K562 (cell line): ENCODE measurements around the gene WFIKKN2. TPM values are rescaled to one million over a fixed set of nuclear protein-coding genes. Genes with fewer than 3 reads are reported as not detected.

ENCODE experiments used
- ATAC-seq: fragments of 200-7000 bp; cut with Tn5 transposase; 3 replicates; pipeline ENCODE4 v1.9.1; 2020; ENCODE audit warnings: moderate library complexity
- BruUV-seq: library from RNA; stranded (reverse); fragments of 400-500 nt; replicated peaks from 2 replicates; lab custom pipeline; 2021; lab: Mats Ljungman, UMichigan
- CTCF ChIA-PET: fragments of 300-600 bp; formaldehyde crosslinking; extraction: SDS; loops from one replicate; lab custom pipeline; 2021; ENCODE audit warnings: low intra/inter-chr PET ratio; lab: Yijun Ruan, JAX
- POLR2A ChIA-PET: fragments of 300-600, 350-650 bp; sonication (Branson Sonifier 250); formaldehyde crosslinking; extraction: SDS; loops from one replicate; lab custom pipeline; 2021; ENCODE audit warnings: antibody characterized with exemption, inconsistent platforms; lab: Yijun Ruan, JAX
- DNase-seq, 4 experiments: peaks; one replicate each; pipeline versions ENCODE4 v3.0.0 to v3.0.0-alpha.2; 2011 to 2018; ENCODE audit warnings: low spot score in 3 of 4, mixed read lengths in 3 of 4; ENCODE audit errors: extremely low read depth in 1 of 4
- FAIRE-seq: peaks from 2 replicates; lab custom pipeline; 2011; peaks lifted over from hg19 to GRCh38; lab: Jason Lieb, UNC
- H2AFZ ChIP-seq: 2 replicates; pipeline ENCODE4 v1.6.0; 2011; ENCODE audit warnings: low read depth, low read length, control low read depth, inconsistent platforms
- H3K27ac ChIP-seq: fragments of 200-600 bp; 3 replicates; pipeline ENCODE4 v1.8.0; 2011; ENCODE audit warnings: low read depth, mild to moderate bottlenecking, control low read depth, inconsistent platforms, low read length, moderate library complexity, mixed read lengths; ENCODE audit errors: extremely low read depth
- H3K27me3 ChIP-seq, 2 experiments: fragments of 300-600 bp in 1 of 2; 2 replicates in 1 of 2; 3 replicates in 1 of 2; pipeline versions ENCODE4 v1.6.0 to v1.8.0; 2011; ENCODE audit warnings: inconsistent platforms in 2 of 2, low read length in 2 of 2, mild to moderate bottlenecking in 1 of 2, mixed read lengths in 1 of 2, moderate library complexity in 1 of 2; ENCODE audit not compliant: control insufficient read depth in 2 of 2, insufficient read depth in 2 of 2
- H3K36me3 ChIP-seq: fragments of 300-600 bp; 3 replicates; pipeline ENCODE4 v1.8.0; 2011; ENCODE audit warnings: mild to moderate bottlenecking, low read length, inconsistent platforms; ENCODE audit not compliant: control insufficient read depth, insufficient read depth
- H3K4me1 ChIP-seq, 2 experiments: fragments of 200-600 bp in 1 of 2; replicated peaks in 1 of 2; 2 replicates in 1 of 2; 3 replicates in 1 of 2; pipeline versions ENCODE4 v1.5.1 to v1.8.0; 2011; ENCODE audit warnings: inconsistent platforms in 2 of 2, low read length in 2 of 2, mild to moderate bottlenecking in 1 of 2, mixed read lengths in 1 of 2, moderate library complexity in 1 of 2; ENCODE audit not compliant: control insufficient read depth in 2 of 2, insufficient read depth in 2 of 2
- H3K4me2 ChIP-seq: 2 replicates; pipeline ENCODE4 v1.6.1; 2011; ENCODE audit warnings: low read length, control low read depth, inconsistent platforms, mixed read lengths; ENCODE audit not compliant: insufficient read depth
- H3K4me3 ChIP-seq: fragments of 200-600 bp; sonication (generic), shearing (Covaris generic); 2 replicates; pipeline ENCODE4 v1.5.1; 2016; ENCODE audit warnings: control low read depth, inconsistent platforms
- H3K79me2 ChIP-seq: fragments of 200-600 bp; 3 replicates; pipeline ENCODE4 v1.8.0; 2011; ENCODE audit warnings: low read length, inconsistent platforms; ENCODE audit not compliant: control insufficient read depth, insufficient read depth
- H3K9ac ChIP-seq, 2 experiments: 2 replicates each; pipeline versions ENCODE4 v1.6.0 to v1.6.1; 2011; ENCODE audit warnings: low read depth in 2 of 2, low read length in 2 of 2, control low read depth in 1 of 2, inconsistent platforms in 1 of 2, mild to moderate bottlenecking in 1 of 2, mixed read lengths in 1 of 2; ENCODE audit not compliant: insufficient read depth in 1 of 2
- H3K9me1 ChIP-seq: one replicate; pipeline ENCODE4 v1.6.0; 2011; ENCODE audit warnings: inconsistent platforms, mild to moderate bottlenecking, low read length, moderate library complexity; ENCODE audit not compliant: control insufficient read depth, insufficient read depth
- H3K9me3 ChIP-seq: replicated peaks from 2 replicates; pipeline ENCODE4 v1.5.1; 2011; ENCODE audit warnings: low read depth, low read length, inconsistent platforms; ENCODE audit not compliant: control insufficient read depth, insufficient read depth
- H4K20me1 ChIP-seq: replicated peaks from 2 replicates; pipeline ENCODE4 v1.6.1; 2011; ENCODE audit warnings: low read length, inconsistent platforms, mixed read lengths; ENCODE audit not compliant: control insufficient read depth, insufficient read depth
- CHD1 ChIP-seq: fragments of 200-600 bp; sonication (generic); IDR thresholded peaks from one replicate; pipeline ENCODE4 v1.6.1; 2012; ENCODE audit warnings: mild to moderate bottlenecking, moderate library complexity, low read length, inconsistent platforms
- HOXB6 ChIP-seq: fragments of 250-450 bp; sonication (Bioruptor Pico); IDR thresholded peaks from 2 replicates; pipeline ENCODE4 v1.5.1; 2022; ENCODE audit warnings: mild to moderate bottlenecking, borderline replicate concordance
- NFATC3 ChIP-seq: fragments of 450-650 bp; IDR thresholded peaks from 2 replicates; pipeline ENCODE4 v1.6.1; 2017; ENCODE audit warnings: mild to moderate bottlenecking
- NFXL1 ChIP-seq: fragments of 450-650 bp; formaldehyde crosslinking; IDR thresholded peaks from 2 replicates; pipeline ENCODE4 v1.4.0; 2021; ENCODE audit warnings: mild to moderate bottlenecking
- RB1 ChIP-seq: fragments of 450-650 bp; IDR thresholded peaks from 2 replicates; pipeline ENCODE4 v1.6.1; 2017; ENCODE audit warnings: low read depth, mild to moderate bottlenecking
- ZNF707 ChIP-seq: fragments of 250-450 bp; sonication (Bioruptor Pico); conservative IDR thresholded peaks from 2 replicates; pipeline ENCODE4 v1.8.0; 2022; ENCODE audit warnings: inconsistent platforms, mild to moderate bottlenecking, moderate library complexity
- WGBS: fragments of 100-300 bp; shearing (Covaris generic); methylation state at CpG from one replicate; pipeline ENCODE4 v1.1.6; 2016; ENCODE audit warnings: low coverage, mixed read lengths; ENCODE audit not compliant: insufficient coverage; ENCODE audit errors: missing lambda C conversion rate; 5-methylcytosine and 5-hydroxymethylcytosine counted together
- in situ Hi-C: fragments of 300-500 bp; cut with MboI; formaldehyde crosslinking; loops from 4 replicates; pipeline ENCODE4 v1.15.0; 2018; ENCODE audit warnings: inconsistent platforms, mixed read lengths
- intact Hi-C: fragments of 100-400 bp; cut with micrococcal nuclease; formaldehyde crosslinking; loops from 2 replicates; pipeline ENCODE4 v1.14.2; 2022
- polyA plus RNA-seq, 8 experiments: library from polyadenylated mRNA; depleted of rRNA in 4 of 8; stranded (reverse) in 5 of 8; unstranded in 3 of 8; fragments of >200 nt; fragmentation: Nextera tagmentation in 2 of 8; fragmentation: Illumina TruSeq in 1 of 8; extraction: Ambion mirVana in 2 of 8; extraction: Trizol in 1 of 8; gene quantifications; 2 replicates each; pipeline versions ENCODE4 v1.2.1 to v1.2.3, GENCODE V29; 2011 to 2014; ENCODE audit warnings: inconsistent platforms in 1 of 8, missing spikeins in 1 of 8
- total RNA-seq, 7 experiments: library from RNA; depleted of rRNA in 6 of 7; stranded (reverse); fragments of >200 nt in 6 of 7; fragmentation: Illumina TruSeq in 2 of 7; extraction: Trizol in 2 of 7; gene quantifications; 2 replicates each; pipeline versions ENCODE4 v1.2.1 to v1.2.3, GENCODE V29; 2011 to 2021; ENCODE audit warnings: low replicate concordance in 1 of 7

The WFIKKN2 gene
- total and polyA plus RNA-seq, 9 of the 15 experiments (the other 6 are each of a cell fraction or from before 2014, with no cell fraction given) = 0.07 TPM; not detected in 8

DNA sequence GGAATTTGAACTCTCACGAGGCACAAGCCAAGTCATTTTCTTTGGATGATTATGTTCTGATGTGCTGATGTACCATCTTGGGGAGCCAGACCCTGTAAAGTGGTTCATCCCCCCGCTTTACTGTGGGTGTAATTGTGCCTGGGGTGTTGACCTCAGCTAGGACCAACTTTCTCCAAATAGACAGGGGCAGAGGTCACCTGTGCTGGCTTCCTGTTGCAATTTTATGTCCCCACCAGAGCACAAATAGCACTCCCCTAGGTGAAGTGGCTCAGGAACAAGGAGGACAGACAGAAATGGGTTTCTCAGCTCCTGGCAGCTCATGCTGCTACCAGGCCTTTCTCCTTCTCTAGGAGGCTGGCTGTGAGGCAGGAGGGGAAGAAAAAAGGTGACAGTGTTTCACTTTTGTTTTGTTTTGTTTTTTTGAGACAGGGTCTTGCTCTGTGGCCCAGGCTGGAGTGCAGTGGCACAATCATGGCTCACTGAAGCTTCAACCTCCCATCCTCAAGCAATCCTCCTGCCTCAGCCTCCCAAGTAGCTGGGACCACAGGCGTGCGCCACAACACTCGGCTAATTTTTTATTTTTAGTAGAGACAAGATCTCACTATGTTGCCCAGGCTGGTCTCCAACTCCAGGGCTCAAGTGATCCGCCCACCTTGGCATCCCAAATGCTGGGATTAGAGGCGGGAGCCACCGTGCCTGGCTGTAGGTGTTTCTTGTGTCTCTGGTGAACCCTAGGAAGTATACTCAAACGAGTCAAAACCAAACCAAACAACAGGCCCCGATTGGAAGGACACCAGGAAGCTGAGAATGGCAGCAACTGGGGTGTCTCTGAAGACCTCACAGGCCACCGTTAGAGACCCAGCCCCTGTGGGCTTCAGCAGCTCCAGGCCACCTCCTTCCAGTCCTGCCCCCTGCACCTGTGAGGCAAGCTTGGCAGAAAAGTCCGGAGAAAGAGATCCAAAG, 32.5 kb upstream of the WFIKKN2 start:
- H3K9me3 ChIP-seq = no peaks in the 10 kb centered on the region
- no peaks in the 10 kb centered on the region for H3K9me1 ChIP-seq
- peaks cover 0 to 9% of the 10 kb centered on the region in 2 experiments; a peak in 2 of 5 replicates for H3K27me3 ChIP-seq
- H3K36me3 ChIP-seq = no peaks in the 10 kb centered on the region
- H3K4me2 ChIP-seq = no peak overlapping the region
- no peak overlapping the region for H3K27ac ChIP-seq
- peaks cover 0 to 6% of the 10 kb centered on the region in 2 experiments; a peak in 2 of 5 replicates for H3K4me1 ChIP-seq
- DNase-seq (no peak), FAIRE-seq (no peak), ATAC-seq (no peak)
- POLR2A ChIA-PET = interaction anchor here (0.6 to 1.7 kb wide), 9 partner anchors 9 to 350 kb away, joined by 3 to 6 read pairs (median 3); partner anchors contain the start of genes NME1 and TOB1
- intact Hi-C loops (no loop called here), in situ Hi-C loops (no loop called here)
- H3K79me2 ChIP-seq = no peaks in the 10 kb centered on the region
- CTCF ChIA-PET = no interaction called here
- no peaks in the 10 kb centered on the region for H4K20me1 ChIP-seq
- TF ChIP-seq ZNF707 (no peak), RB1 (no peak), HOXB6 (CRISPR knock-in tag) (no peak), NFATC3 (no peak), NFXL1 (CRISPR knock-in tag) (no peak), CHD1 (no peak)
- no peak overlapping the region for H2AFZ ChIP-seq
- no peak overlapping the region for H3K4me3 ChIP-seq
- no TSS peak for BruUV-seq
- H3K9ac ChIP-seq = no peak overlapping the region
- WGBS = 41% methylated on average over 11 of the region's 12 CpGs
